ENCODE results near the gene HAGH.

GRCh38 chr16:1807626-1808025 lies 19.0 kb downstream of the HAGH start:
- no peak for TF ChIP-seq CTCF (IDR thresholded peaks at IDR 0.05)
- TF ChIP-seq FOSL2 (IDR thresholded peaks at IDR 0.05): no peak
- no peak for TF ChIP-seq FOSL2 (CRISPR knock-in tag; IDR thresholded peaks at IDR 0.05)
- TF ChIP-seq EP300 (IDR thresholded peaks at IDR 0.05): no peak
- TF ChIP-seq CEBPB (IDR thresholded peaks at IDR 0.05): no peak
- no peak for TF ChIP-seq NR3C1 (IDR thresholded peaks at IDR 0.05)
- no peak for TF ChIP-seq MAX (IDR thresholded peaks at IDR 0.05)
- TF ChIP-seq REST (IDR thresholded peaks at IDR 0.05): no peak
- TF ChIP-seq RAD21 (conservative IDR thresholded peaks at IDR 0.05 in 1 of 2, IDR thresholded peaks at IDR 0.05 in 1 of 2): no peak
- no peak for TF ChIP-seq JUN (IDR thresholded peaks at IDR 0.05)
- no peak for TF ChIP-seq POLR2A (IDR thresholded peaks at IDR 0.05; ENCODE audit: low read length)
- TF ChIP-seq PBX3 (IDR thresholded peaks at IDR 0.05): no peak
- TF ChIP-seq HDAC2 (IDR thresholded peaks at IDR 0.05): no peak
